Panc1 (cell line): ENCODE data around the gene KIF4A. TPM values are rescaled to one million over a fixed set of nuclear protein-coding genes. Genes with fewer than 3 reads are reported as not detected.

Source experiments
- ATAC-seq: fragments of 200-7000 bp; cut with Tn5 transposase; 2 replicates; pipeline ENCODE4 v1.9.1; 2020; ENCODE audit warnings: mild to moderate bottlenecking, moderate library complexity
- BruUV-seq: library from RNA; stranded (reverse); fragments of 400-500 nt; replicated peaks from 2 replicates; lab custom pipeline; 2021; lab: Mats Ljungman, UMichigan
- CTCF ChIA-PET: fragments of 300-600 bp; sonication (Branson Sonifier 250); formaldehyde crosslinking; loops from one replicate; lab custom pipeline; 2022; ENCODE audit warnings: antibody characterized with exemption; lab: Charles Lee
- POLR2A ChIA-PET: fragments of 300-600 bp; sonication (Branson Sonifier 250); formaldehyde crosslinking; loops from one replicate; lab custom pipeline; 2022; ENCODE audit warnings: antibody characterized with exemption; lab: Charles Lee
- DNase-seq: peaks from one replicate; pipeline ENCODE4 v3.0.0-alpha.2; 2010; ENCODE audit warnings: low read depth, low spot score
- H3K27ac ChIP-seq: 2 replicates; pipeline ENCODE4 v1.5.1; 2011; ENCODE audit warnings: mild to moderate bottlenecking, low read length, inconsistent platforms
- H3K27me3 ChIP-seq: fragments of 200-500 bp; sonication (Bioruptor generic); 2 replicates; pipeline ENCODE4 v1.6.0; 2014; ENCODE audit warnings: low read length, inconsistent platforms; ENCODE audit not compliant: control insufficient read depth, insufficient read depth
- H3K36me3 ChIP-seq: fragments of 200-500 bp; sonication (Bioruptor generic); 2 replicates; pipeline ENCODE4 v1.5.1; 2014; ENCODE audit warnings: inconsistent platforms, mild to moderate bottlenecking, low read length, moderate library complexity; ENCODE audit not compliant: control insufficient read depth, insufficient read depth
- H3K4me1 ChIP-seq: 2 replicates; pipeline ENCODE4 v1.5.1; 2011; ENCODE audit warnings: inconsistent platforms, mild to moderate bottlenecking, low read length, moderate library complexity; ENCODE audit not compliant: control insufficient read depth, insufficient read depth
- H3K4me3 ChIP-seq, 2 experiments: 2 replicates each; pipeline ENCODE4 v1.5.1; 2011 to 2012; ENCODE audit warnings: low read depth in 2 of 2, low read length in 2 of 2, mild to moderate bottlenecking in 2 of 2, inconsistent platforms in 1 of 2, moderate library complexity in 1 of 2
- H3K9me3 ChIP-seq: fragments of 200-500 bp; sonication (Bioruptor generic); 2 replicates; pipeline ENCODE4 v1.5.1; 2014; ENCODE audit warnings: low read depth, mild to moderate bottlenecking, inconsistent platforms, low read length, moderate library complexity; ENCODE audit not compliant: control insufficient read depth, insufficient read depth
- POLR2AphosphoS5 ChIP-seq: IDR thresholded peaks from 2 replicates; pipeline ENCODE4 v1.6.1; 2012; ENCODE audit warnings: mild to moderate bottlenecking, low read depth, low read length, moderate library complexity
- SIN3A ChIP-seq: IDR thresholded peaks from 2 replicates; pipeline ENCODE4 v1.6.1; 2012; ENCODE audit warnings: low read depth, mild to moderate bottlenecking, low read length, moderate library complexity, borderline replicate concordance; ENCODE audit not compliant: insufficient read depth
- TCF7L2 ChIP-seq: IDR thresholded peaks from 2 replicates; pipeline ENCODE4 v1.6.1; 2011; ENCODE audit warnings: mild to moderate bottlenecking, low read depth, low read length, inconsistent platforms
- in situ Hi-C: cut with HindIII; loops from 2 replicates; pipeline ENCODE4 v1.10.0; 2016; ENCODE audit warnings: low sequenced_read_pairs, low pct_unique_long_range_greater_than_20kb
- intact Hi-C: fragments of 100-400 bp; cut with micrococcal nuclease; formaldehyde crosslinking; loops from one replicate; pipeline ENCODE4 v1.10.0; 2022; ENCODE audit not compliant: unreplicated experiment
- total RNA-seq: library from RNA; stranded (reverse); gene quantifications from one replicate; pipeline ENCODE4 v1.2.1, GENCODE V29; 2021; ENCODE audit not compliant: unreplicated experiment
- TF ChIP-seq, protein P1 (sequence below): fragments of 450-650 bp; IDR thresholded peaks from 2 replicates; pipeline ENCODE4 v1.5.1; 2017; ENCODE audit warnings: mild to moderate bottlenecking
- TF ChIP-seq, protein P2 (sequence below), 2 experiments: IDR thresholded peaks; 2 replicates each; pipeline ENCODE4 v1.6.1; 2011 to 2012; ENCODE audit warnings: low read depth in 2 of 2, control low read depth in 1 of 2, low read length in 1 of 2, mild to moderate bottlenecking in 1 of 2, moderate library complexity in 1 of 2; ENCODE audit not compliant: insufficient read depth in 1 of 2

Gene KIF4A
- total RNA-seq, 1 experiment from 2014 or later, result 62.6 TPM

DNA sequence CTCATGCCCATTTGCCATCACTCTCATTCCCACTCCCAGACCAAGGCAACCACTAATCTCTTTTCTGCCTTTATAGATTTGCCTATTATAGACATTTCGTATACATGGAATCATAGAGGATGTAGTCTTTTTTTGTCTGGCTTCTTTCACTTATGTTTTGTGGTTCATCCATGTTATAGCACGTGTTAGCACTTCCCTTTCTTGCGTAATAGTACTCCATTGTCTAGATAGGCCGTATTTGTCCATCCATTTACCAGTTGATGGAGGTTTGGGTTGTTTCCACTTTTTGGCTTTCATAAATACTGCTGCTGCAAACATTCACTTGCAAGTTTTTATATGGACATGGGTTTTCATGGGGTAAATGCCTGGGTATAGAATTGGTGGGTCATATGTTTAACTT is 48.4 kb downstream of the KIF4A start:
- Histone ChIP-seq H3K4me3 (no peak overlapping the region), H3K9me3 (no peaks in the 10 kb centered on the region), H3K27me3 (no peaks in the 10 kb centered on the region), H3K27ac (no peak overlapping the region), H3K36me3 (peaks cover 24% of the 10 kb centered on the region), H3K4me1 (no peaks in the 10 kb centered on the region; the same call in 1 of the 2 replicates)
- DNase-seq (no peak), ATAC-seq (no peak)
- POLR2A ChIA-PET, result interaction anchor here (0.6 kb wide), 1 partner anchor 40 kb away, joined by 4 read pairs; no protein-coding TSS in a partner anchor
- CTCF ChIA-PET, result no interaction called here
- BruUV-seq, result no TSS peak
- in situ Hi-C loops, result no loop called here
- TF ChIP-seq TCF7L2 (no peak), POLR2AphosphoS5 (no peak), SIN3A (no peak)
- TF ChIP-seq, protein P1, sequence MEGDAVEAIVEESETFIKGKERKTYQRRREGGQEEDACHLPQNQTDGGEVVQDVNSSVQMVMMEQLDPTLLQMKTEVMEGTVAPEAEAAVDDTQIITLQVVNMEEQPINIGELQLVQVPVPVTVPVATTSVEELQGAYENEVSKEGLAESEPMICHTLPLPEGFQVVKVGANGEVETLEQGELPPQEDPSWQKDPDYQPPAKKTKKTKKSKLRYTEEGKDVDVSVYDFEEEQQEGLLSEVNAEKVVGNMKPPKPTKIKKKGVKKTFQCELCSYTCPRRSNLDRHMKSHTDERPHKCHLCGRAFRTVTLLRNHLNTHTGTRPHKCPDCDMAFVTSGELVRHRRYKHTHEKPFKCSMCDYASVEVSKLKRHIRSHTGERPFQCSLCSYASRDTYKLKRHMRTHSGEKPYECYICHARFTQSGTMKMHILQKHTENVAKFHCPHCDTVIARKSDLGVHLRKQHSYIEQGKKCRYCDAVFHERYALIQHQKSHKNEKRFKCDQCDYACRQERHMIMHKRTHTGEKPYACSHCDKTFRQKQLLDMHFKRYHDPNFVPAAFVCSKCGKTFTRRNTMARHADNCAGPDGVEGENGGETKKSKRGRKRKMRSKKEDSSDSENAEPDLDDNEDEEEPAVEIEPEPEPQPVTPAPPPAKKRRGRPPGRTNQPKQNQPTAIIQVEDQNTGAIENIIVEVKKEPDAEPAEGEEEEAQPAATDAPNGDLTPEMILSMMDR, result no peak
- TF ChIP-seq, protein P2, sequence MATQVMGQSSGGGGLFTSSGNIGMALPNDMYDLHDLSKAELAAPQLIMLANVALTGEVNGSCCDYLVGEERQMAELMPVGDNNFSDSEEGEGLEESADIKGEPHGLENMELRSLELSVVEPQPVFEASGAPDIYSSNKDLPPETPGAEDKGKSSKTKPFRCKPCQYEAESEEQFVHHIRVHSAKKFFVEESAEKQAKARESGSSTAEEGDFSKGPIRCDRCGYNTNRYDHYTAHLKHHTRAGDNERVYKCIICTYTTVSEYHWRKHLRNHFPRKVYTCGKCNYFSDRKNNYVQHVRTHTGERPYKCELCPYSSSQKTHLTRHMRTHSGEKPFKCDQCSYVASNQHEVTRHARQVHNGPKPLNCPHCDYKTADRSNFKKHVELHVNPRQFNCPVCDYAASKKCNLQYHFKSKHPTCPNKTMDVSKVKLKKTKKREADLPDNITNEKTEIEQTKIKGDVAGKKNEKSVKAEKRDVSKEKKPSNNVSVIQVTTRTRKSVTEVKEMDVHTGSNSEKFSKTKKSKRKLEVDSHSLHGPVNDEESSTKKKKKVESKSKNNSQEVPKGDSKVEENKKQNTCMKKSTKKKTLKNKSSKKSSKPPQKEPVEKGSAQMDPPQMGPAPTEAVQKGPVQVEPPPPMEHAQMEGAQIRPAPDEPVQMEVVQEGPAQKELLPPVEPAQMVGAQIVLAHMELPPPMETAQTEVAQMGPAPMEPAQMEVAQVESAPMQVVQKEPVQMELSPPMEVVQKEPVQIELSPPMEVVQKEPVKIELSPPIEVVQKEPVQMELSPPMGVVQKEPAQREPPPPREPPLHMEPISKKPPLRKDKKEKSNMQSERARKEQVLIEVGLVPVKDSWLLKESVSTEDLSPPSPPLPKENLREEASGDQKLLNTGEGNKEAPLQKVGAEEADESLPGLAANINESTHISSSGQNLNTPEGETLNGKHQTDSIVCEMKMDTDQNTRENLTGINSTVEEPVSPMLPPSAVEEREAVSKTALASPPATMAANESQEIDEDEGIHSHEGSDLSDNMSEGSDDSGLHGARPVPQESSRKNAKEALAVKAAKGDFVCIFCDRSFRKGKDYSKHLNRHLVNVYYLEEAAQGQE (IDR thresholded peaks at IDR 0.05; ENCODE audit: insufficient read depth in 1 of 2, low read depth in 2 of 2, low read length in 1 of 2), result no peak
- intact Hi-C loops, result no loop called here

DNA sequence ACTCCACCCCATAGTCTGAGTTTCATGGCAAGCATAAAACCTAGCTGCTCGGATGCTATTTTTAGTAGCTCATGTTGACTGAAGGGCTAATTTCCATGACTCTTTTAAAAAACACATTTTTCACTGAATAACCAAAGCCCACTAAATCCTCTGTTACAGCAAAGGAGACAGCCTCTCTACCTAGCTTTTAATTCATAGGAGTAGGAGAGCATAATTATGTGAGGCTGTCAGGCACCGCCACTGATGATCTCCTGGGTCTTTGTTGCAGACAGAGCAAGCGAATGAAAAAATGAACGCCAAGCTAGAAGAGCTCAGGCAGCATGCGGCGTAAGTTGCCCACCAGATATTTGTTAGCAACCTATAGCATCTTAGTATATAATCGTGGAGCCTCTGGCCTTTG is 53.5 kb downstream of the KIF4A start:
- no TSS peak for BruUV-seq

More for the DNA sequence above, 53.5 kb downstream of the KIF4A start:
- intact Hi-C loops (no loop called here), in situ Hi-C loops (no loop called here)
- DNase-seq (no peak), ATAC-seq (no peak)
- no peak for TF ChIP-seq TCF7L2
- TF ChIP-seq, protein P1, result no peak
- TF ChIP-seq SIN3A, result no peak
- TF ChIP-seq, protein P2 (IDR thresholded peaks at IDR 0.05; ENCODE audit: insufficient read depth in 1 of 2, low read depth in 2 of 2, low read length in 1 of 2), result no peak
- no peak for TF ChIP-seq POLR2AphosphoS5
- no peak overlapping the region for H3K27ac ChIP-seq
- no peaks in the 10 kb centered on the region for H3K27me3 ChIP-seq
- H3K9me3 ChIP-seq, result no peaks in the 10 kb centered on the region
- ChIA-PET CTCF (no interaction called here), POLR2A (no interaction called here)
- H3K36me3 ChIP-seq, result peaks cover 27% of the 10 kb centered on the region
- no peak overlapping the region for H3K4me3 ChIP-seq
- H3K4me1 ChIP-seq, result no peaks in the 10 kb centered on the region; the same call in 1 of the 2 replicates
